GM23248 (cell line): ENCODE measurements around the gene SLC5A8.

ENCODE experiments used
- EZH2 ChIP-seq: fragments of 200-600 bp; sonication (generic); IDR thresholded peaks from 2 replicates; pipeline ENCODE4 v1.6.1; 2018; ENCODE audit warnings: antibody characterized with exemption, mild to moderate bottlenecking; ENCODE audit not compliant: insufficient read depth, poor library complexity, severe bottlenecking
- EZH2phosphoT487 ChIP-seq: fragments of 200-600 bp; sonication (generic); IDR thresholded peaks from 2 replicates; pipeline ENCODE4 v1.6.1; 2018; ENCODE audit warnings: antibody characterized with exemption, moderate library complexity, mild to moderate bottlenecking, low read depth; ENCODE audit not compliant: insufficient read depth

DNA sequence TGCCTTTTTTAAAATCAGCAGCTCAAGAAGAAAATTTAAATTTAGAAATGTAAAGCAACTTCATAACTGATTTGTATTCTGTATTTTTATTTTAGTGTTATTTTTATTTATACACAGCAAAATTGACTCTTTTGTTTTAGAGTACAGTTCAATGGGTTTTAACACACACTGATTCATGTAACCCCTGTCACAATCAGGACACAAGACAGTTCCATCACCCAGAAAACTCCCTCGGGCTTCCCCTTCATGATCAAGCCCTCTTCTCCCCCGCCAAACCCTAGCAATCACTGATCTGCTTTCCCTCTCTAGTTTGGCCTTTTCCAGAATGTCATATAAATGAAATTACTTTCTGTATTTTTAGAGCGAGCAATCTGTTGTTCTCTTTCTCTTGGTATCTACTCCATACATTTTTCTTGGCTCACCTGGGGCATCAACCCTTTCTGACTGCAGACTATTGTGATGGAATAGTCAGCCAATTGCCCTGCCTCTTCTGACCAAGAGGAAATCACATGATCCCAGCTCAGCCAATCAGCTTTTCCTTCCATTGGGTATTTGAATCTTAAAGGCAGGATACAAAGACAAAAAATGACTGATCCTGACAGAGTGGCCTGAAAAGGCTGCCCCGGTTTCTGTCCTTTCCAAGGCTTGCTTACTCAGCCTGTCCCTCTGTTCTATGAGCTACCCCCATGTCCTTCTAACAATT is 5.3 kb downstream of the SLC5A8 start:
- TF ChIP-seq EZH2 (no peak), EZH2phosphoT487 (no peak)
